ENCODE data around the gene LHX3.

The LHX3 gene

GRCh38 chr9:136198605-136199083 is 6.3 kb downstream of the LHX3 start:
- Histone ChIP-seq H3K9ac (ENCODE audit: low read depth, low read length, poor library complexity, severe bottlenecking) (no peak overlapping the region), H3F3A (ENCODE audit: low read depth) (no peaks in the 10 kb centered on the region), H3K79me2 (ENCODE audit: insufficient read depth, low read length) (no peaks in the 10 kb centered on the region), H3K27me3 (ENCODE audit: insufficient read depth, low read length, poor library complexity, severe bottlenecking) (no peaks in the 10 kb centered on the region), H4K20me1 (ENCODE audit: insufficient read depth, low read length, poor library complexity, severe bottlenecking) (no peaks in the 10 kb centered on the region), H3K4me1 (ENCODE audit: insufficient read depth, low read length, poor library complexity, severe bottlenecking) (no peaks in the 10 kb centered on the region), H3K9me3 (ENCODE audit: insufficient read depth, low read depth, low read length) (no peaks in the 10 kb centered on the region), H3K9me2 (replicated peaks; ENCODE audit: low read depth, low read length) (no peaks in the 10 kb centered on the region), H3K4me2 (ENCODE audit: low read depth, low read length, poor library complexity, severe bottlenecking) (no peak overlapping the region), H2AFZ (ENCODE audit: low read length) (no peak overlapping the region), H3K4me3 (ENCODE audit: low read length, poor library complexity, severe bottlenecking) (no peak overlapping the region), H3K36me3 (ENCODE audit: insufficient read depth, low read length) (no peaks in the 10 kb centered on the region)
- TF ChIP-seq EZH2phosphoT487 (IDR thresholded peaks at IDR 0.05; ENCODE audit: borderline replicate concordance), result no peak
- TF ChIP-seq, protein P1, sequence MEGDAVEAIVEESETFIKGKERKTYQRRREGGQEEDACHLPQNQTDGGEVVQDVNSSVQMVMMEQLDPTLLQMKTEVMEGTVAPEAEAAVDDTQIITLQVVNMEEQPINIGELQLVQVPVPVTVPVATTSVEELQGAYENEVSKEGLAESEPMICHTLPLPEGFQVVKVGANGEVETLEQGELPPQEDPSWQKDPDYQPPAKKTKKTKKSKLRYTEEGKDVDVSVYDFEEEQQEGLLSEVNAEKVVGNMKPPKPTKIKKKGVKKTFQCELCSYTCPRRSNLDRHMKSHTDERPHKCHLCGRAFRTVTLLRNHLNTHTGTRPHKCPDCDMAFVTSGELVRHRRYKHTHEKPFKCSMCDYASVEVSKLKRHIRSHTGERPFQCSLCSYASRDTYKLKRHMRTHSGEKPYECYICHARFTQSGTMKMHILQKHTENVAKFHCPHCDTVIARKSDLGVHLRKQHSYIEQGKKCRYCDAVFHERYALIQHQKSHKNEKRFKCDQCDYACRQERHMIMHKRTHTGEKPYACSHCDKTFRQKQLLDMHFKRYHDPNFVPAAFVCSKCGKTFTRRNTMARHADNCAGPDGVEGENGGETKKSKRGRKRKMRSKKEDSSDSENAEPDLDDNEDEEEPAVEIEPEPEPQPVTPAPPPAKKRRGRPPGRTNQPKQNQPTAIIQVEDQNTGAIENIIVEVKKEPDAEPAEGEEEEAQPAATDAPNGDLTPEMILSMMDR (conservative IDR thresholded peaks at IDR 0.05; ENCODE audit: low read length), result no peak

DNA sequence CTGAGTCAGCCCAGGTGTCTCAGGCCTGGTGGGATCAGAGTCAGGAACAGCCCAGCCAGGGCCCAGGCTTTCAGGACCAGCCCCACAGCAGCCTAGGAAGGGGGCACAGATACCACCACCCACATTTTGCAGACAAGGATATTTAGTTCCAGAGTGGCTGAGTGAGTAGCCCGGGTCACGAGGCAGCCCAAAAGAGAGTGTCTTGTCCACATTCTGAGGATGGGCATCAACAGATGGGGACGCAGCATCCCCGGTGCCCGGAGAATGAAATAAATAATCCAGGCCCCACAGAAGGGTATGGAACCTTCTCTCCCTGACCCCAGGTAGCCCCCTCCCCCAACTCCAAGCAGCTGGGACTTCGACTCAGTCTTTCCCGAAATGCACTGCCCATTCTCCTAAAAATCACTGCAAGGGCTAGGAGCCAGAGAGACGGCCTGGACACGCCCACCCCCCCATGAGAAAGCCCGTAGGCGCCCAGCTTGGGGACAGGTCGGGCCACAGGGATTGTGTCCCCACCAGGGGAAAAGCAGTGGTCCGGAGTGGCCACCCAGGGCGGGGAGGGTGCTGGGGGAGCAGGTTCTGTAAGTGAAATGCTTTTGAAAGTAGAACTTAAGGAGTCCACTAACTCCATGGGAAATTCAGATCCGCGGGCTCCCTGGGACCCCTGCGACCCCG is 6.9 kb downstream of the LHX3 start:
- no peaks in the 10 kb centered on the region for H4K20me1 ChIP-seq (ENCODE audit: insufficient read depth, low read length, poor library complexity, severe bottlenecking)
- no peak overlapping the region for H3K9ac ChIP-seq (ENCODE audit: low read depth, low read length, poor library complexity, severe bottlenecking)
- H3K4me1 ChIP-seq (ENCODE audit: insufficient read depth, low read length, poor library complexity, severe bottlenecking), result no peaks in the 10 kb centered on the region
- H3K9me3 ChIP-seq (ENCODE audit: insufficient read depth, low read depth, low read length), result no peaks in the 10 kb centered on the region
- no peaks in the 10 kb centered on the region for H3K9me2 ChIP-seq (replicated peaks; ENCODE audit: low read depth, low read length)
- no peak overlapping the region for H3K4me2 ChIP-seq (ENCODE audit: low read depth, low read length, poor library complexity, severe bottlenecking)
- H3F3A ChIP-seq (ENCODE audit: low read depth), result no peaks in the 10 kb centered on the region
- TF ChIP-seq, protein P1 (conservative IDR thresholded peaks at IDR 0.05; ENCODE audit: low read length), result no peak
- no peak for TF ChIP-seq EZH2phosphoT487 (IDR thresholded peaks at IDR 0.05; ENCODE audit: borderline replicate concordance)
- H3K4me3 ChIP-seq (ENCODE audit: low read length, poor library complexity, severe bottlenecking), result no peak overlapping the region
- H3K79me2 ChIP-seq (ENCODE audit: insufficient read depth, low read length), result no peaks in the 10 kb centered on the region
- H3K27me3 ChIP-seq (ENCODE audit: insufficient read depth, low read length, poor library complexity, severe bottlenecking), result no peaks in the 10 kb centered on the region
- H3K36me3 ChIP-seq (ENCODE audit: insufficient read depth, low read length), result no peaks in the 10 kb centered on the region
- H2AFZ ChIP-seq (ENCODE audit: low read length), result no peak overlapping the region

DNA sequence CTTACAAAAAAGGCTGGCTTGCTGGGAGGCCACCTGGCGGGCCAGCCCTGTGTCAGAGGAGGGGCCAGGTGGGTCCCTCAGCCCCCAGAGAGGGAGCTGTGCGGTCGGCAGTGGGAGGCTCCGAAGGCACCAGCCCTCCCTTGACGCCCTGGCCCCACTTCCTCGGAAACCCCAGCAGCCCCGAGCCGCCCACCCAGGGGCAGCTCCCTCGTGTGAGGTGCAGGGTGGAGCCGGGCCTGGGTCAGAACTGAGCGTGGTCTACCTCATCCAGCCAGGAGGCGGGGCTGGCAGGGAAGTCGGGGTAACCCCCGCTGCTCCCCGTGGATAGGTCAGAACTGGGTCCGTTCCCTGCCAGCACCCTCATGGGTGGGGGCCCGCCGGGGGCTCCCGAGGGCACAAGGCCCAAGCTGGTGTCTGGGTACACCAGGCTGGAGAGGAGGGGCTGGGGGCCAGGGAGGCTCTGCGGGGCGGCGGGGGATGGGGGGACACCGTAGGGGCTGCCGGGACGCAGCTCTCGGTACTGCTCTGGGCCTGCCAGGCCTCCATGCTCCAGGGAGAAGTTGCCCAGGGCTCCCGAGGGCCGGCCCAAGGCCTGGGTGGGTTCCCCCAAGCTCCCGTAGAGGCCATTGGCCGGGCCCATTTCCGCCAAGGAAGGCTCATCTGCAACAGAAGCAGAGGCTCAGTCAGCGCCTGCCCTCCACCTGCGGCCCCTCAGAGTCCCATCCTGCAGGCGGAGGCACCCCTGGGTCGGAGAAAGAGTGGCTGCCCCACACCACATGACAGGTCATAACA is 7.6 kb downstream of the LHX3 start:
- no peaks in the 10 kb centered on the region for H3K4me1 ChIP-seq (ENCODE audit: insufficient read depth, low read length, poor library complexity, severe bottlenecking)
- no peaks in the 10 kb centered on the region for H3K36me3 ChIP-seq (ENCODE audit: insufficient read depth, low read length)
- no peaks in the 10 kb centered on the region for H3K9me2 ChIP-seq (replicated peaks; ENCODE audit: low read depth, low read length)
- H3K27me3 ChIP-seq (ENCODE audit: insufficient read depth, low read length, poor library complexity, severe bottlenecking), result no peaks in the 10 kb centered on the region
- H3K4me3 ChIP-seq (ENCODE audit: low read length, poor library complexity, severe bottlenecking), result no peak overlapping the region
- no peak overlapping the region for H3K4me2 ChIP-seq (ENCODE audit: low read depth, low read length, poor library complexity, severe bottlenecking)
- no peaks in the 10 kb centered on the region for H3K79me2 ChIP-seq (ENCODE audit: insufficient read depth, low read length)
- H3F3A ChIP-seq (ENCODE audit: low read depth), result no peaks in the 10 kb centered on the region
- H3K9me3 ChIP-seq (ENCODE audit: insufficient read depth, low read depth, low read length), result no peaks in the 10 kb centered on the region
- TF ChIP-seq, protein P1 (conservative IDR thresholded peaks at IDR 0.05; ENCODE audit: low read length), result no peak
- no peak for TF ChIP-seq EZH2phosphoT487 (IDR thresholded peaks at IDR 0.05; ENCODE audit: borderline replicate concordance)
- H4K20me1 ChIP-seq (ENCODE audit: insufficient read depth, low read length, poor library complexity, severe bottlenecking), result no peaks in the 10 kb centered on the region
- no peak overlapping the region for H2AFZ ChIP-seq (ENCODE audit: low read length)
- H3K9ac ChIP-seq (ENCODE audit: low read depth, low read length, poor library complexity, severe bottlenecking), result no peak overlapping the region
